CMK (cell line): Measurements from ENCODE around the gene LRRC7.

Experiments used
- DNase-seq: peaks from one replicate; pipeline ENCODE4 v3.0.0-alpha.2; 2010; ENCODE audit warnings: low read depth

Gene LRRC7

DNA sequence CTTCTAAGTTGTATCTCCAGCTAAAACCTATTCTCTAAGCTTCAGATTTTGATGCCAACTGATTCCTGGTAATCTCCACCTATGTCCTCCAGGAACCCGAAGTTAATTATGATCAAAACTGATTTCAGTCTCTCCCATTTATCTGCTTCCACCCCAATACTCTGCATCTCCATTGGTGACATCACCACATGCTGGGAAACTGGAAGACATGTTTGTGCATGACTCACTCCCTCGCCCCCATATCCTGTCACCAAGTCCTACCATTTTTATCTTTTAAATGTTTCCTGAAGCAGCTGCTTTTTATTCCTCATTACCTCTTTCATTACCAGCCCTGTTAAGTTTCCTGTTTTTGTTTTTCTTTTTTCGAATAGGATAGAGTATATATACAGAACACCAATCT is 409.2 kb downstream of the LRRC7 start:
- DNase-seq: no peak

- DNase-seq: no peak
Measured at GRCh38 chr1:69982992-69983391, 415.3 kb downstream of the LRRC7 start.

DNA sequence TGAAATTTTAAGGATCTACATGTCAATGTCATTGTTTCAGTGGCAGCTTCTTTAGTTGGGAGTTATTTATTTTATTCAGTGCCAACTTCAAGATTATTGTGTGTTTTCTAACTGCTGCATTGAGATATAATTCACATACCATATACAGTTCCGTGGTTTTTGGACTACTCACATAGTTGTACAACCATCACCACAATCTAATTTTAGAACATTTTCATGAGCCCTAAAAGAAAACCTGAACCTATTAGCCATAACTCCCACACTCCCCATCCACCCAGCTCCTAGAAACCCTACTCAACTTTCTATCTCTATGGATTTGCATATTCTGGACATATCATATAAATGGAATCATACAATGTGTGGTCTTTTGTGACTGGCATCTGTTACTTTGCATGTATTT is 417.7 kb downstream of the LRRC7 start:
- DNase-seq: no peak

DNA sequence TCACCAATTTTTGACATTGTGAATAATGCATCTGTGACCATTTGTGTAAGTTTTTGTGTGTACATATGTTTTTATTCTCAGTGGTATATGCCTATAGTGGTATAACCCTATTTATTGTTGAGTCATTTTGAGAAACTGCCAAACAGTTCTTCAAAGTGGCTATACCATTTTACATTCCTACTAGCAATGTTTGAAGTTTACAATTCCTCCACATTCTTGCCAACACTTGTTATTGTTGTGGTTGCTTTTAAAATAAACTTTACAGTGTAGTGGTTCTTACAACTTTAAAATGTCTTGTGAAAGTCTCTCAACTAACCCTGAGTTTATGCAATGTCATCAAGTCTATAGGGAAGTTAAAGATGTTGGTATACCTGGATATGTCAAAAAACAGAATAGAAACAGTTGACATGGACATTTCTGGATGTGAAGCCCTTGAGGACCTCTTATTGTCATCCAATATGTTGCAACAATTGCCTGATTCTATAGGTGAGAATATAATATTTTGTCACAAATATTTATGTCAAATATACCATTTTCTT is 418.2 kb downstream of the LRRC7 start:
- DNase-seq: no peak

DNA sequence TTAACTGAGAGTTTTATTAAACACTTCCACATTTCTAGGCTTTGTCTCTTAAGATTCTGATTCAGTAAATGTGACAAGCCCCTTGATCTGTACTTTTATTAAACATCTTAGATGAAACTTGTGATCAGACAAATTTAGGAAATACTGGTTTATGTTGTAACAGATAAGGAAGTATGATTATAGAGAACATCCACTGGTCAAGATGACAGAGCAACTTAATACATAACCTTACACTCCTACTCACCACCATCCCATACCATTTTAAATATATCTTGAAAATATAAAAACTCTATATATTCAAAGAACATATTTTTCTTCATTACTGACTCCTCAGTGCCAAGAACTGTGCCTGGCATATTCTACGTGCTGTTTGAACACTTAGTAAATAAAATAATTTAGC is 420.2 kb downstream of the LRRC7 start:
- DNase-seq: no peak

- no peak for DNase-seq
Measured at GRCh38 chr1:69991644-69992043, 423.9 kb downstream of the LRRC7 start.

- no peak for DNase-seq
Measured at GRCh38 chr1:69992594-69992993, 424.9 kb downstream of the LRRC7 start.

DNA sequence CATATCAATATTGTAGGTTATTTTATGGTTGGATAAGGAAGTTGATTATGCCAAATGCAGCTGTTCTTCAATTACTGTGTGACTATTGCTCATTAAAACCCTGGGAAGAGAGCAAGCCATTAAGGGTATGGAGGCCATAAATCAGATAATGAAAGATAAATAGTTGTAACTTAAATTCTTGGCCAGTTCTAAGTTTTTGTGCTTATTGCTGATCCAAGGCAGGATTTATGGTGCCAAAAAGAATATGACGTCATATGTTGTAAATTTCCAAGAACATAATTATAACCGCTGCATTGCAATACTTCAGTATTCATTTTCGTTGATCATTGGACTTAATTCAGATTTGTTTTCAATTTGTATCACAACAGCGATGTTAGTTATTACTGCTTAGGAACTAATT is 426.1 kb downstream of the LRRC7 start:
- DNase-seq: no peak

DNA sequence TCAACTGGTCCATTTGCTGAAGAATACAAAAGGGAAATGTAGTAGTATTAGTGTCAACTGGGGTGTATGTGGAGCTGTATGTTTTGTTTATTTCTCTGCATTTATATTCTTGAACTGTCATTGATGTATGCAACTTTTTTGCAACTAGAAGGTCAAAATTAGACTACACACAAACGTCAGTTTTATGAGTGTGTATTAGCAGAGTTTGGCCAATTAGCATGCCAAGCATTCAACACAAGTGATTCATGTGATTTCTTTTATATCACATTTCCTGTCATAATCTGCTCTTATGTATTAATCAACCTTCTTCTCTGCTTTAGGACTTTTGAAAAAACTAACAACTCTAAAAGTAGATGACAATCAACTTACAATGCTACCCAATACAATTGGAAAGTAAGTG is 426.5 kb downstream of the LRRC7 start:
- no peak for DNase-seq

GRCh38 chr1:69998847-69999246 is 431.1 kb downstream of the LRRC7 start:
- no peak for DNase-seq

DNA sequence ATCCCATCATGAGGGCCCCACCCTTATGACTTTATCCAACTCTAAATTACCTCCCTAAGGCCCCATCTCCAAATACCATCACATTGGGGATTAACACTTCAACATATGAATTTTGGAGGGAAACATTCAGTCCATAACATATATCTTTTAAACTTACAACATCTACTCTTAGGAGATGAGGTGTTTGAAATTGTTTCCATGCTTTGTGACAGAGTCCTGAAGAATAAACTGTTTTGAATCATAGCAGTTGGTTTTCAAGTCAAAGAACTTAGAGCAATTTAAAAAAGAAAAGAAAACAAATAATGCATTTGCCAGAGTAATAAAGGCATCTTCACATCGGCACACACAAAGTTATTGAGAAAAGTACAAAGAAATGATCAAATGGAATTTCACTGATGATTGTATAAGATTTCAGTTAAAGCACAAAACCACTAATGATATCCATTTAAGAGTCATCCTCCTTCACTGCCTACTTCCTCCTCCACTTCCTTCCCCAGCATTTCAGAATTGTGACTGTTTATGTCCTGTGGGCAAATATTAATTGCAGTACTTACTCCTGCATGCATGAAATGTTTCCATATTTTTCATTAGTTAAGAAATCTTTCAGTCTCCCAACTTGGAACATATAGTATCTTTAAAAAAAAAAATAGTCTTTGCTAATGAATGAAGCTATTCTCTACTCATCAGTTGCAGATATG is 435.6 kb downstream of the LRRC7 start:
- DNase-seq: no peak

DNA sequence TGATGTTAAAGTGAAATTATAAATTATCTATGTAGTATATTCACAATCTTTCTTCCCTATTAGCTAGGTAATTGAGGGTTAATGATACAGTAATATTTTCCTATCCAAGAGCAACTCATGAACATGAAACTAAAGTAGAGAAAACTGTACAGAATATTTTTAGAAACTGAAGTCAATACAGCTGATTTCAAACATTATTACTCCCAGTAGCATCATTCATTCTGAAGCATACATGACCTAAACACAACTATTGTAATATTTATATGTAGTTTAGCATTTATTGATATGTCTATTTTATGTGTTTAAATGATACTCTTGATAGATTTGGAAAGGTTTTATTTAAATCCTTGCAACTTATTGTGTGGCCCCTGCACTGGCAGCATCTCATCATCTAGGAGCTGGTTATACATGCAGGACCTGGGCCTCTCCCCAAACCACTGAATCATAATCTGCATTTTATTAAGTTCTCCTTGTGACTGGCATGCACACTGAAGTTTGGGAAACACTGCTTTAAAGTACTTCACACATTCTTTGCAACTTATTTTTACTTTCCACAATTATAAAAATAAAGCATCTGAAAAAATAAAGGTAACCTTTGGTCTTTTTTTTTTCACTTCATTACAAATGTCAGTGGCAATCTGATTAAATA is 437.8 kb downstream of the LRRC7 start:
- no peak for DNase-seq

GRCh38 chr1:70008660-70009059 is 440.9 kb downstream of the LRRC7 start:
- DNase-seq: no peak

DNA sequence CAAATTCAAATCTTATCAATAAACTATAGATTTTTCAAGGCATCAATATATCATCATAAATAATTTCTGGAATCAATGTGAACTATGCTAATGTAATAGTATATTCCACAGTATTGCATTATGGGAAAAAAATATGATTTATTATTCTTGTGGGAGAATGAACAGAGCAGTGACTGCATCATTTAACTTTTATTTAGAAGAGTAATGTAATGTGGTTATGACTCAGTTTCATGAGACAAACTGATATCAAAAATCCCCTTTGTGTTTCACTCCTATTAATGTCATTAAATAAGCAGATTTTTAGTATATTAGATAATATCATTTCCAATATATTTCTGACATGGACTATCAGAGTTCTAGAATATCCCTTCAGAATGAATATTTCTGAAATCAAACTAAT is 450.0 kb downstream of the LRRC7 start:
- DNase-seq: no peak

DNA sequence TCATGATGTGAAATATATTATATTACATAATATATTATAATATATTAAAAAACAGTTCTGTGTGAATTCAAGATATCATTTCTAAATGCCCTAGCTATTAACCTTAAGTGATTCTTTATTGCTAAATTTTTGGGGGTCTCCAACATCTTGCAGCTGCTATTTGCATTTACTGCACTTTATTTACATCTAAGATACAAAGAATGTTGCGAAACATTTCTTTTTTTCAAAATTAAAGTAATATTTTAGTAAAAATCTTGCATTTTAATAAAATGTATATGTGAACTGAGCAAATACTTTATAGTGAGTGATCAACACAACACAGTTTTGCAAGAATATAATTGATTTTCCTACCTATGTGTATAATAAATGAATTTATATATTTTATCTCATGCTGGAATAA is 456.6 kb downstream of the LRRC7 start:
- DNase-seq: no peak

- DNase-seq: no peak
Measured at GRCh38 chr1:70025052-70025451, 457.3 kb downstream of the LRRC7 start.

GRCh38 chr1:70025846-70026245 is 458.1 kb downstream of the LRRC7 start:
- DNase-seq: no peak

DNA sequence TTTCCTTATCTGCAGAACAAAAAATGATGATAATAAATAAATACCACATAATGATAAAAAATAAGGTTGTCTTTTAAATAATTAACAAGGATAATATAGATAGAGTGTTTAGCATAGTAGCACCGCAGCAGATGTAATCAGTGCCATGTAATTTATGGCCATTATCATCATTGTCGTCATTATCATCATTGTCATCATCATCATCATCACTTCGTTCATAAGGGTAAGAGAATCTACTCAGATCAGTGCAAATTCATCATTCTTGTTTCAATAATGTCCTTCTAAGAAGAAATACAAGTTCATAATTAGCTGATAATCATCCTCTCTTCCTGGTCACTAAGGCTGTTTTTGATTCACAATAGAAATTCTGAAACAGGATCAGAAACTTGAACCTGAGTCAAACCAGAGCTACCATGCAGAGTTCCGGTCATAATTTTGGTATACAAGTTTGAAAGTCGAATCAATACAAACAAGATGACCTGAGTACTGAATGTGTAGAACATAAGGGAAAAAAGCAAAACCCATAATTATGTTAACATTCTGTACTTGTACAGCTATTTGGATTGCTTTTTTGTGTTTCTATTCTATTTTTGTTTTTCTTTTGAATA is 465.6 kb downstream of the LRRC7 start:
- DNase-seq: no peak

GRCh38 chr1:70033936-70034335 is 466.2 kb downstream of the LRRC7 start:
- DNase-seq: no peak

- DNase-seq: no peak
Measured at GRCh38 chr1:70034403-70034802, 466.7 kb downstream of the LRRC7 start.

DNA sequence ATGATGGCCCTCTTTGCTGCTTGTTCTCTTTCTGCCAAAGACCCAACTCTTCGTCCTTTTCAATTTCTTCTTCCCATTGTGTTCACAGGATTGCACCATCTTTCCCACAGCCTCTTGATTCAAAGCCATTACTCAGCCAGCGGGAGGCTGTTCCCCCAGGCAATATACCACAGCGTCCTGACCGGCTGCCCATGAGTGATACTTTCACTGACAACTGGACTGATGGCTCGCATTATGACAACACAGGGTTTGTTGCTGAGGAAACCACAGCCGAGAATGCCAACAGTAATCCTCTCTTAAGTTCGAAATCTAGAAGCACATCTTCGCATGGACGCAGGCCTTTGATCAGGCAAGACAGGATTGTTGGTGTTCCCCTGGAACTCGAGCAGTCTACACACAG is 470.3 kb downstream of the LRRC7 start:
- no peak for DNase-seq

GRCh38 chr1:70039485-70039884 is 471.8 kb downstream of the LRRC7 start:
- DNase-seq: no peak

GRCh38 chr1:70041317-70042045 is 473.8 kb downstream of the LRRC7 start:
- no peak for DNase-seq
